Measurements from ENCODE around the gene NF1. TPM values are rescaled to one million over a fixed set of nuclear protein-coding genes. Genes with fewer than 3 reads are reported as not detected.
"Not testable (repeated sequence)": the region's sequence is repeated elsewhere in the genome, so short reads cannot be mapped to it uniquely, and the experiment has no call there.

The NF1 gene
- total and polyA plus RNA-seq, 11 donors, result 6.8 to 82.0 (median 51.4) TPM

DNA sequence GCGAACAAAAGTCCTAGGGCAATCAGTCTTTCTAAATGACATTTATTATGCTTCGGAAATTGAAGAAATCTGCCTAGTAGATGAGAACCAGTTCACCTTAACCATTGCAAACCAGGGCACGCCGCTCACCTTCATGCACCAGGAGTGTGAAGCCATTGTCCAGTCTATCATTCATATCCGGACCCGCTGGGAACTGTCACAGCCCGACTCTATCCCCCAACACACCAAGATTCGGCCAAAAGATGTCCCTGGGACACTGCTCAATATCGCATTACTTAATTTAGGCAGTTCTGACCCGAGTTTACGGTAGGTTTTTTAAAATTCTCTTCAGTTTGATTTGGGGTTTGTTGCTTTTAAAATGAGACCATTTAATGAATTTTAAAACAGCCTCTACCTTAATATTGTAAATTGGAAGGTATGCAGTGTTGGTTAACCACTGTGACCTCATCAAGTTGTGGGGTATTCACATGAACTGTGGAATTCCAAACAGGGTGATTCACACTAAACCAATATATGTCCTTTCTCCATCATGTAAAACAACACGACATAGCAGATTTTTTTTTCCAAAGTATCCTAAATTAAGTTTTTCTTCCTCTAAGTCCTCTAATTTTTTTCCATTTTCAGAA is 232.9 kb downstream of the NF1 start:
- no peaks in the 10 kb centered on the region for H3K4me1 ChIP-seq
- intact Hi-C loops (cut with DNase I), result no loop called here
- no peak overlapping the region for H3K4me3 ChIP-seq
- ATAC-seq (no peak), DNase-seq (no peak)
- H3K36me3 ChIP-seq, result peaks cover 0 to 64% (median 32%) of the 10 kb centered on the region in 9 donors
- H3K9me3 ChIP-seq, result no peaks in the 10 kb centered on the region
- no peaks in the 10 kb centered on the region for H3K27me3 ChIP-seq
- no peak for TF ChIP-seq CTCF (IDR thresholded peaks at IDR 0.05)
- TF ChIP-seq POLR2A (IDR thresholded peaks at IDR 0.05), result no peak
- H3K27ac ChIP-seq, result no peak overlapping the region
- WGBS, 4 donors, result 95 to 98% (median 97%) methylated on average over 12 of the region's 12 CpGs

DNA sequence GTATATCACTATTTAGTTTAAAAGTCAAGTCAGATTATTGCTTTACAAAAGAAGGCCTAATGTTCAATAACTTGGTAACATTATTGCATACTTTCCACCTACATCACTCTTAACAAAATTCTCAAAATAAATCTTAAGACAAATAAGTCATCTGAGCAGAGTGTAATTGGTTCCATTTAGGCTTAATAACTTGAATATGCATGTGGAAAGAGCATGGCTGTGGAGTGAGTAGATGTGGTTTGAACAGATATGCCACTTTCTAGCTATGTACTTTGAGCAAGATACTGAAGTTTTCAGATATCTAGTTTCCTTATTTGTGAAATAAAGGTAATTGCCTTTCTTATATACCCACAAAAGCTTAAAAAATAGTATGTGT is 233.4 kb downstream of the NF1 start:
- ATAC-seq (no peak), DNase-seq (no peak)
- no peak overlapping the region for H3K27ac ChIP-seq
- H3K36me3 ChIP-seq, result peaks cover 0 to 68% (median 32%) of the 10 kb centered on the region in 9 donors
- TF ChIP-seq CTCF (IDR thresholded peaks at IDR 0.05), result no peak
- TF ChIP-seq POLR2A (IDR thresholded peaks at IDR 0.05), result no peak
- no peaks in the 10 kb centered on the region for H3K9me3 ChIP-seq
- no peaks in the 10 kb centered on the region for H3K4me1 ChIP-seq
- no peak overlapping the region for H3K4me3 ChIP-seq
- H3K27me3 ChIP-seq, result no peaks in the 10 kb centered on the region
- intact Hi-C loops (cut with DNase I), result no loop called here

GRCh38 chr17:31329221-31329620 is 234.4 kb downstream of the NF1 start:
- no peaks in the 10 kb centered on the region for H3K4me1 ChIP-seq
- intact Hi-C loops (cut with DNase I), result no loop called here
- H3K27ac ChIP-seq, result no peak overlapping the region
- ATAC-seq (no peak), DNase-seq (no peak)
- H3K36me3 ChIP-seq, result peaks cover 0 to 76% (median 32%) of the 10 kb centered on the region in 9 donors
- no peaks in the 10 kb centered on the region for H3K9me3 ChIP-seq
- TF ChIP-seq CTCF (IDR thresholded peaks at IDR 0.05) (no peak), POLR2A (IDR thresholded peaks at IDR 0.05) (no peak)
- no peaks in the 10 kb centered on the region for H3K27me3 ChIP-seq
- no peak overlapping the region for H3K4me3 ChIP-seq

GRCh38 chr17:31339906-31340661 is 245.3 kb downstream of the NF1 start:
- 61 to 76% (median 72%) methylated on average over 6 of the region's 6 CpGs for WGBS, 4 donors
- Histone ChIP-seq H3K27me3 (no peaks in the 10 kb centered on the region), H3K9me3 (no peaks in the 10 kb centered on the region), H3K27ac (peak overlapping the region in 2 of 12 donors; percentile 9 to 11), H3K4me1 (peaks cover 0 to 13% (median 1%) of the 10 kb centered on the region in 12 donors), H3K36me3 (peaks cover 0 to 96% (median 64%) of the 10 kb centered on the region in 9 donors), H3K4me3 (no peak overlapping the region)
- ATAC-seq (peak in 3 of 4 donors; percentile 42 to 77 (median 56)), DNase-seq (no peak)
- intact Hi-C loops (cut with DNase I), result no loop called here
- TF ChIP-seq POLR2A (IDR thresholded peaks at IDR 0.05) (no peak), CTCF (IDR thresholded peaks at IDR 0.05) (no peak)

- DNase-seq, result not testable (repeated sequence)
- WGBS, 4 donors, result 93 to 99% (median 95%) methylated on average over 13 to 20 of the region's 34 CpGs
Observed at GRCh38 chr17:31345191-31345747, 250.5 kb downstream of the NF1 start.

More at GRCh38 chr17:31345191-31345747, 250.5 kb downstream of the NF1 start:
- H3K27ac ChIP-seq; H3K27me3 ChIP-seq; H3K4me1 ChIP-seq; H3K4me3 ChIP-seq; intact Hi-C loops (cut with DNase I); H3K9me3 ChIP-seq: not testable (repeated sequence)
- peaks cover 0 to 70% (median 48%) of the 10 kb centered on the region in 9 donors for H3K36me3 ChIP-seq
- ATAC-seq, result peak in 1 of 4 donors; percentile 20

Data from heart left ventricle (tissue), 16 donors.